COLO829 (cell line): ENCODE data around the gene RAB8B.
"Not testable (repeated sequence)": the region's sequence is repeated elsewhere in the genome, so short reads cannot be mapped to it uniquely, and the experiment has no call there.

Source experiments
- DNase-seq: peaks from one replicate; pipeline ENCODE4 v3.0.0; 2012; ENCODE audit warnings: low spot score

RAB8B gene

DNA sequence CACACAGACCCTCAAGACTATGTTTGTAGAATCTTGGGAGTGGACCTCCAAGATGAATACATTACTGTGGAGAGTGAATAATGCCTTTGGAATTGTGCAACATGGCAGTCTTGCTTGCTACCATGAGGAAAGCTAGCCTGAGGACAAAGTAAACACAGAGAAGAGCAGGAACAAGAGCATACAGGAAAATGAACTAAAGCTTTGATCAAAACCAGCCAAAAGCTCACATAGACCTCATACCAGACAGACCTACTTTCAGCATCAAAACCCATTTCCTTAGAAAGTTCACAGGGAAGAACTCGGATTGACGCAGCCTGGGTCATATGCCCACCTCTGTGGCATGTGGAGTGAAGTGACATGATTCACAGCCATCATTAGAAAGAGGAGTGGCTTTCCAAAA is 3.3 kb upstream of the RAB8B start:
- peak; percentile 35 for DNase-seq

DNA sequence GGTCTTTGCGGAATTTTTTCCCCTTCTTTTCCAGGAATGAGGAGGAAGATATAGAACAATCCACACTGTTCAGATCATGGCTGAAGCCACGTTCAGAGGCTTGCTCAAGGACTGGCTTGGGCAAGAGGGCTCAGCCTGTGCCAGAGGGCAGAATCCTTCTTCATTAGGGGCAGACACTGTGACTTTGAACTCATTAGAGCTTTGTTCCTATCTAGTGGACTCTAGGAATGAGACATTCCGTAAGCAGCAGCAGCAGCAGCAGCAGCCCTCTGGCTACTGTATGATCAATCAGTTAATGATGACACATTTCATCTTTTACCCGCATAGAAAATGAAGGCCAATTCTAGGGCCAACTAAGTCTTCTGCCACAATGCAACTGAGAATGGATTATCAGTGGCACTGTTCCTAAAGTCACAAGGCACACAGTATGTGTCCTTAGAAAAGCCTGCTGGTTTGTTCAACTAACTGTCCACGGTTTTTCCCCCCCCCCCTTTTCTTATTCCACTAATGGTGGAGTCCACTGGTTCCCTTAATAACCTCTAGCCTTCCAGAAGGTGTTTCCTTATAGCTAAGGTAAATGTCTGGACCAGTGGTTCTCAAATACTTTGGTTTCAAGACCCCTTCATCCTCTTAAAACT is 1.7 kb upstream of the RAB8B start:
- DNase-seq: no peak

DNA sequence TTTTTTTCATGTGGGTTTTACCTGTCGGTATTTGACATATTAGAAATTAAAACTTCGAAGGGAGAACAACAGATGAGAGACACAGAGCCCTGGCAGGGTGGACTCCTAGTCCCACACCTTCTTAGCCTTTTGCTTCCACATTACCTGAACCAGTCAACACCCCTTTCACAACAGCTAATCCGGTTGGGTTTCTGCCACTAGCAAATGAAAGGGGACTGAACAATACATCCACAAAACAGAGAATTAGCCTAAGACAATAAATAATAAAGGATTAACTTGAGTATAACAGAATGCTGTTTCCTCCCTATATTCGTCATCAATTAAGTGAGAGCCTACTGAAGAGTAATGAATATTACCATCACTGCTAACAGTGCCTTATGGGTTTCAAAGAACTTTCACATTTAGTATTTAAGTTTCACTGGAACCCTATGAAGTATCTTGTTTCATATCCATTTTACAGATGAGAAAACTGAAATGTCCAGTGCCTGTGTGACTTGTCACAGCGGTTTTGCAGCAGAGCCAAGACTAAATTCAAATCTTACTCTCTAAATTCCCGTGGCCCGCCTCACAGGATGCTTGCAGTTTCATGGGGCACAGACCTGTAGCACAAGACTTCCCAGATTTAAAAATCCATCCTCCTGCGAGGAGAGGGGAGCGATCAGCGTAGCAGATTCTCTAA is 1.0 kb upstream of the RAB8B start:
- no peak for DNase-seq

DNA sequence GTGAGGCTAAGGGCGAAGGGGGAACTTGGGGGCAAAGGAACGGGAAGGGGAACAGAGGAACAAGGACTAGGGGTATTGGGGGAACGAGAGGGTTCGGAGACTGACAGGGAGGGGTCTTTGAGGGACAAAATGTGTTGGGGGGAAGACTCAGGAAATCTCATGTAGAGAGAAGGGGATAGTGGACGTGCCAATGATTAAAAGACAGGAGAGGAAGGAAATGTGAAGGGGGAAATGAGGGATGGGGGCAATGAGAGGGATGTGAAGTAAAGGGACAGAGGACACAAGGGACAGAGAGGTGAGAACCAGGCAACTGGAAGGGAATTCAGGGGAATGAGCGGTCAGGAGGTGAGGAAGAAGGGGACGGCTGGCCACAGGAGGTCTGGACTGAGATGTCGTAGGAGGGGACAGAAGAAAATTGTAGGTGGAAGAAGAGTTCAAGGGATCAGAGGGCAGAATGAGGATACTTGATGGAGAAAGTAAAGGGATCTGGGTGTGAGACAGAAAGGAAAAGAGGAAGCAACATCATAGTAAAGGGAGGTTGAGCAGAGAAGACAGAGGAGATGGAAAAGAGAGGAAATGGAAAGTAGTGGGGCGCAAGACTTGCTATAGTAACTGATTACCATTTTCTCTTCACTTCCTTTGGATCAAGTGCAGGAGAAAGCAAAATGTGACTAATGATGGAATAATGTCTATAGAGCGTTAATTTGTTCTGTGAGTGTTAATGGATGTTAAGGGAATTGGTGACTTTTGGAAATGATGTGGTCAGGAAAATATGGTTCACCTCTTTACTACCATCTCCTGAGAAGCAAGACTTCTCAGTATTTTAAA is 749 bp downstream of the RAB8B start:
- no peak for DNase-seq

DNA sequence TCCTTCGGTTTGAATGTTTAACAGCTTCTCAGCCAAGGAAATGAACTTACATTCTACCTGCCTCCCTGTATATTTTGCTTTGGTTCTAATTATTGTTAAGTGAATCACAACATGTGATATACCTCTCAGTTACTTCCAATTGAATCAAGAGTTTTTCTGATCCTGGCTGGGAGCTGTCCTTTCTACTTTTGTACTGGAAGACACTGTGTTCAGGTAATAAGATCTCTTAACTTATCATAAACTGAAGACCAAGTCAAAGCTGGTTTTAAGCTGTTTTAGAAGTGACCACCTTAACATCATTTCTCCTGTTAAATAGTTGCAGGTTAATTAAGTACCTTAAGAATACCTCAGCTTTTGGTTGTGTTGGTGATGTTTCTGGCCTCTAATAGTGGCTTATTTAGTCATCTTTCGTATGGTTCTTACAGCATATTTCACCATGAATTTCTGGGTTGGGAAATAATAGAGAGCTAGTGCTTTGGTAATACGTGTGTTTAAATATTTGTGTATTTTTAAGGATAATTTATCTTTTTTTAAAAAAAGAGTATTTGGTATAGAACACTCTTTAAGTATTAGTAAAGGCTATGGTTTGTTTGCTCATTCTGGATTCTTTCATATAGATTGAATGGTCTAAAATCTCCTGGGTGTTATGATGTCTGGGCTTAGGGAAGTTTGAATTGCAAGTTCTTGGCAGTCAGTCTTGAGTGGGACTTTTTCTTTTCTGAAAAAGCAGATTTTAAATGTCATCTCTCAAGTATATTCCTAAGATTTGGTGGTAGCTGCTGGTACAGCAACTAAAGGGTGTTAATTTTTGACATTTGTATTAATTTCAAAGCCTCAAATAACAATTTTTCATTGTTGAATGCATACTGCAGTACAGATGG is 1.6 kb downstream of the RAB8B start:
- DNase-seq: no peak

DNA sequence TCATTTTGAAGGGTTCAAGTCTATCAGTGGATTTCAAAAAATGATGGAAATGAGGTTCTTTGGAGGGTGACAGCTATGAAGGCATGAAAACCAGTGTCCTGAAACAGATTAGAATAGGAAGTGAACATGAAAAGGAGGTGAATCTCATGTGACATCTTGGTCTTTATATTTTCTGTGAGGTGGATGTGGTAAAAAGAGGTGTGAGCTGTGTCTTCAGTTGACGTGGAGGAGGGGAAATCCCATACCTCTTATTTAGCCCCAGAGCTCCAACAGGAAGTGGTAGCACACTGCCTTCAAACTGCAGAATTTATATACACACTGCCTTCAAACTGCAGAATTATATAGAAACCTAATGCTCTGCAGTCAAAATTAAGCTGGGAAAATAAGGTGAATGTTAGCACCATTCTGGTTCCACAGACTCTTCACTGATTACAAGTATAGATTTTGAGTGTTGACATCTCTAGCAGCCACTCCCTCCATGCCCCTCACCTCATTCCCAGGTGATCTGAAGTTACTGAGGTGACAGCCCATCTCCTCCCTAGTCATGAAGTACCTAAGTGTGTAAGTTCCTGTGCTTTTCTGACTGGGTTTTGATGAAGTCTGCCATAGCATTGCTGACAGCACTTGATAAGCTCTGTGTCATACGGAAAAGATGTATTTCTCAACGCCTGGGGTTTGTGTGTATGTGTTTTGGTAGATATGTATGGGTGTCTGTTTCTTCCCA is 2.7 kb downstream of the RAB8B start:
- DNase-seq: no peak

DNA sequence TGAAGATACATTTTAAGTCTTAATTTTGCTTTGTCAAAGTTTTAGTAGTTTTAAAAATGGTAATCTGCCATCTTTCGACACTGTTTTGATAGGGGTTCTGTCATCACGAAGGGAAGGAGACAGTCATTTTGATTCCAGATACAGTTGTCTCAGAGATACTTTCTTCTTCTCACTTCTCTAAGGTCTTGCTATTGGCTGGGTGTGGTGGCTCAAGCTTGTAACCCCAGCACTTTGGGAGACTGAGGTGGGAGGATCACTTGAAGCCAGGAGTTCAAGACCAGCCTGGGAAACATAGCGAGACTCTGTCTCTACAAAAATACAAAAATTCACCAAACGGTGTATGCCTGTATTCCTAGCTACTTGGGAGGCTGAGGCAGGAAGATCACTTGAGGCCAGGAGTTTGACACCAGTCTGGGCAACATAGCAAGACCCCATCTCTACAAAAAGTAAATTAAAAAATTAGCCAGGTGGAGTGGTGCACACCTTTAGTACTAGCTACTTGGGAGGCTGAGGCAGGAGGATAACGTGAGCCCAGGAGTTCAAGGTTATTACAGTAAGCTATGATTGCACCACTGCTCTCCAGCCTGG is 3.3 kb downstream of the RAB8B start:
- no peak for DNase-seq

DNA sequence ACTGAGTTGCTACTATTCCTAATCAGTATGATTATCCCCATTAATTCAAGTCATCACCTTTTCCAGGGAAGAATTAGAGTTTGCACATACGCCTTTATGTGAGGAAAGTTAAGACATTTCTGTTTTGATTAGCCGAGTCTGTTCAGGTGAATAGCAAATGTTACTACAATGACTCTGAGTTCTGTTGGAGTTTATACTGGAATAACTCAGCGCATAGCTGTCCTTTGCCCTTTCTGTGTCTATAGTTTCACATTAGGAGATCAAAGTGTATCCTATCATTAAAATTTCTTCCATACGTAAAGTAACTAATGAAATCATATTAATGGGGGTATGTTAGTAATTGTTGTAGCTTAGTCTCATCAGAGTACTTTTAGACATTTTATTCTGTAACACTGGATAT is 4.9 kb downstream of the RAB8B start:
- DNase-seq: no peak

DNA sequence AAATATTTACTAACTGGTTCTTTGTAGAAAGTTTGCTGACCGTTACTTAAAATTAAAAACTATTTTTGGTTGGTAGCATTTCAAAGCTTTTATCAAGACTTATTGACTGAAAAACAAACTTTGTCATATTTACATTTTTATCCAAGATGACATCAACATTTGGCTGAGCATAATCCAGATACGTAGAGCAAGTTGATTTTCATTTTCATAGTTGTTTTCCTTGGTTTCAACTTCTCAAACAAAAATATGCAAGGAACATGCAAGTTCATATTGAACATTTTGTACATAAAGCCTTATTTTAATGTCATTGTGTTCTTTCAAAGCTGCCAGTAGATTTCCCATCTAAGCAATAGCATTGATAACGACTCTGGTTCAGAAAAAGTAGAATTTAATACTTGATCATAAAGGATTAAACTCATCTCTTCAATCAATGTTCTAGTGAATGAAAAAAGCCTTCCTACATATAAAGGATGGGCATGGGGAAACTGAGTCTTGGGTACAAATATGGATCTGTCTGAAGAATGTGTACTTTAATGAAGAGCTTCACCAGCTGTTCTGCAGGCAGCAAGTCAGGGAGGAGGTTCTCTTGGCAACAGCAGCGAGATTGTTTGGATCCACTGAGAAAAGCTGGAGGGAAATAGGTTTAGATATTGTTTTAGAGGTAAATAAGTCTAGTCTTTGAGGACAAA is 5.6 kb downstream of the RAB8B start:
- no peak for DNase-seq

- DNase-seq: no peak
Observed at GRCh38 chr15:63195569-63196015, 6.2 kb downstream of the RAB8B start.

- no peak for DNase-seq
Observed at GRCh38 chr15:63196842-63197241, 7.4 kb downstream of the RAB8B start.

DNA sequence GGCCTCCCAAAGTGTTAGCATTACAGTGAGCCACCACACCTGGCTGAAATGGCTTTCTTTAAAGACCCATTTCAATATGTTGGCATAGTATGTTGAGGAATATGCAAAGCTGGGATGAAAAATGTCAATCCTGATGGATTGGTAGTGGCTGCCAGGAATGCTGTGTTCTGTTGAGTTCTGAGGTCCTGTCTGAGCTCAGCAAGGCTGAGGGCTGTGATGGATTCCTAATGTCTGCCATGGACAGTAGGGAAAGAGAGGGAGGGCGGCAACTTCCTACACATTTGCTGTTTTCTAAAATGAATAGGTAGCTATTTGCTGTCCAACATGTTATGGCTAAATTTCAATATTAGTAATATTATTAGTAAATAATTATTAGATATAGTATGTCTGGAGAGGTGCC is 8.2 kb downstream of the RAB8B start:
- DNase-seq: no peak

DNA sequence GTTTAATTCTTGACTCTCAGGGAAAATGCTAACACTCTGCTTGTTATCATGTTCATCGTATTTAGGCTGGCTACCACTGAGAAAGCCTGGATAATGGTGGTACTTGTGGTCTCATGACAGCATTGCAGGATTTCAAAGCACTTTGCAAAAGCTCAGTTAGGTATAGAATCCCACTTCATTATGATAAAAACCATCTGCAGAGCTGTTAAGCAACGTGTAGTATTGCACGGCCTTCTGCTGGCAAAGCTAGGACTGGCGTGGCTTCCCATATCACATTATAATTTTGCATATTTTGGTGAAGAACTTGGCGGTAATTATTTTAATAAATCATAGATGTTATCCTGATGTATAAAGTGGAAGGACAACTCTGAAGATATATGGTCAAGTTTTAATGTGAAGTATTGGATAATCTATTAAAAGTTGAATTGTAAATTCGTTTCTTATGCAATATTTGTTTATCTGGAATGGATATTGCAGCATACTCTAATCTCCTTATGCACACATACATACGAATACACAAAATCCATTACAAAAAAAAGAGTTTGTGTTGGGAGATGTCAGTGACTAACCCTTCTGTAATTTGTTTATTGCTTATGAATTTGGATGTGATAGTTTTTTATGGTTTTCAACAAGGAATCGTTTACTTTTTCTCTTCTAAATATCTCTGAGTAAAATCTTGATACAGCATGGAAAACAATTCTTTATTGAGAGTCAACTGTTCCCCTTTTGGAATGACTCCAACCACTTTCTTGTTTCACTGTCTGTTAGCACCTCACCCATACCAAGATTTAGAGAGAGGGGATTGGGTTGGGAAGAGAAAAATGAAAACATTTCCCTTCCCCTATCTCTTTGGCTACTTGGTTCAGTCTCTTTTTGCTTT is 9.2 kb downstream of the RAB8B start:
- peak; percentile 16 for DNase-seq

DNA sequence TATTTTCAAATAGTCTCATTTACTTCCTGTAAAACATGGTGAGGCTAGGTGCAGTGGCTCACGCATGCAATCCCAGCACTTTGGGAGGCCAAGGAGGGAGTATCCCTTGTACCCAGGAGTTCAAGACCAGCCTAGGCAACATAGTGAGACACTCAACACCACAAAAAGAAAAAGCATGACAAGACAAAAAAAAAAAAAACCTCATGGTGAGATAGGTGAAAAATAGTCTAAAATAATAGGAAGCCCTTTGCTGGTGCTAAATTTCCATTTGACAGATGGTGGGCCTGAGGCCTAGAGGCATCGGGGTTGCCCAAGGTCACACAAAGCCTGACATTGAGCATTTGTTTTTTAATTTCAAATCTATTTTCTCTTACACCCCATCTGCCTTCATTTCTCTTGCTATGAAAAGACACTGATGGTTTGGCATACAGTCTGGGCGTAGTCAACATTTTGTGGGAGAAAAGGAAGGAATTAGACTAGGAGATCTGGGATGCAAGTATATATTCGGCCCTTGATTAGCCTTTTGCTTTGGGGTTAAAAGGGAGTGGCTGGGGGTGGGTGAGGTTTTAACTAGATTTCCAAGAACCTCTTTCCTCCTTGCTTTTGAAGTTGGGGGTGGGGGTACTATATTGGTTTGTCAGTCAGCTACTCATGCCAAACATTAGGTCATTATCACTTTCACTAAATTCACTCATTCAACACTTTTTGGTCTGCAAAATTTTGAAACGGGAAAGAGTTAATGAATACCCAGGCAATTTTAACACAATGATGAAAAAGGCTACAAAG is 11.3 kb downstream of the RAB8B start:
- DNase-seq: no peak

GRCh38 chr15:63202861-63203260 is 13.5 kb downstream of the RAB8B start:
- no peak for DNase-seq

- no peak for DNase-seq
Observed at GRCh38 chr15:63203451-63204090, 14.2 kb downstream of the RAB8B start.

DNA sequence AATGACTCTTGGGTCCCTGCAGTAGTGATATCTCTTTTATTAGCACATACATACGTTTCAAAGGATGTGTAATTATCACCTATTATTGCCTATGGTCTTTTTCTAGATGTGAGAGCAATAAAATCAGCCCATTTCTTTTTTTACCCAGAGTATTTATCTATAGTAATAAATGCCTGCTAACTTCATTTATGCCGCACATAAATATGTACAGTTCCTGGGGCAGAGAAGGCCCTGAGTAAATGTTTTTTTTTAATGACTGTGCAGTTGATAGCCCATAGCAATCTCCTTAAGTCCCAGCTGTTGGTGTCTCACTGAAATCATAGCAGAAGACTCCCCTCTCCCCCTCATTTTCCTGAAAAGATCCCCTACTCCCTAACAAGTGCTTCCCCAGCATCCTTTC is 16.7 kb downstream of the RAB8B start:
- no peak for DNase-seq

DNA sequence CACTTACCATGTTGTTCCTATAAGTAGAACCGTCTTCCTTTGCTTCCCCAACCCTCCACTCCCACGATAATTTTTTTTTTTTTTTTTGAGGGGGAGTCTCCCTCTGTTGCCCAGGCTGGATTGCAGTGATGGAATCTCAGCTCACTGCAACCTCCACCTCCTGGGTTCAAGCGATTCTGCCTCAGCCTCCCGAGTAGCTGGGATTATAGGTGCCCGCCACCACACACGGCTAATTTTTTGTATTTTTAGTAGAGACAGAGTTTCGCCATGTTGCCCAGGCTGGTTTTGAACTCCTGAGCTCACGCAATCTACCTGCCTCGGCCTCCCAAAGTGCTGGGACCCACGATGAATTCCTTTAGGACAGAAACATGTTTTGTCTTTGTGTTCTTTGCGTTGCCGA is 19.4 kb downstream of the RAB8B start:
- DNase-seq: not testable (repeated sequence)
